Activated CD4-positive, alpha-beta T cell treated with anti-CD3 and anti-CD28 coated beads for 48 hours (primary cell): ENCODE measurements around the gene NME7.
"Not testable (repeated sequence)": the region's sequence is repeated elsewhere in the genome, so short reads cannot be mapped to it uniquely, and the experiment has no call there.

Source experiments
- DNase-seq: peaks from one replicate; pipeline ENCODE4 v3.0.0-alpha.2; 2020

Gene NME7

GRCh38 chr1:169212088-169212487, 155.5 kb downstream of the NME7 start:
- no peak for DNase-seq

- no peak for DNase-seq
Observed at GRCh38 chr1:169207797-169208520, 159.6 kb downstream of the NME7 start.

- DNase-seq = no peak
Observed at GRCh38 chr1:169204157-169204556, 163.4 kb downstream of the NME7 start.

GRCh38 chr1:169202791-169203665, 164.6 kb downstream of the NME7 start:
- DNase-seq = no peak

- DNase-seq = no peak
Observed at GRCh38 chr1:169201084-169201619, 166.4 kb downstream of the NME7 start.

GRCh38 chr1:169200319-169200718, 167.3 kb downstream of the NME7 start:
- DNase-seq = no peak

- DNase-seq = no peak
Observed at GRCh38 chr1:169196581-169196980, 171.0 kb downstream of the NME7 start.

- DNase-seq = no peak
Observed at GRCh38 chr1:169196161-169196560, 171.4 kb downstream of the NME7 start.

GRCh38 chr1:169193191-169193850, 174.3 kb downstream of the NME7 start:
- DNase-seq = no peak

GRCh38 chr1:169186106-169186505, 181.5 kb downstream of the NME7 start:
- no peak for DNase-seq

GRCh38 chr1:169184812-169185211, 182.8 kb downstream of the NME7 start:
- DNase-seq = no peak

GRCh38 chr1:169180174-169180573, 187.4 kb downstream of the NME7 start:
- no peak for DNase-seq

GRCh38 chr1:169179431-169179830, 188.2 kb downstream of the NME7 start:
- not testable (repeated sequence) for DNase-seq

GRCh38 chr1:169175461-169175860, 192.1 kb downstream of the NME7 start:
- DNase-seq = no peak

- peak; percentile 31 for DNase-seq
Observed at GRCh38 chr1:169163059-169163458, 204.5 kb downstream of the NME7 start.

GRCh38 chr1:169161496-169162194, 206.0 kb downstream of the NME7 start:
- DNase-seq = no peak

GRCh38 chr1:169160845-169161495, 206.6 kb downstream of the NME7 start:
- no peak for DNase-seq

GRCh38 chr1:169156580-169156979, 211.0 kb downstream of the NME7 start:
- DNase-seq = no peak

GRCh38 chr1:169155675-169156074, 211.9 kb downstream of the NME7 start:
- no peak for DNase-seq

- DNase-seq = no peak
Observed at GRCh38 chr1:169151338-169151837, 216.2 kb downstream of the NME7 start.

- DNase-seq = no peak
Observed at GRCh38 chr1:169150641-169151337, 216.8 kb downstream of the NME7 start.
